GM21717 (cell line): ENCODE data around the gene SELENBP1.

Source experiments
- ATAC-seq: cut with Tn5 transposase; IDR thresholded peaks from one replicate; pipeline ENCODE4 v1.9.1; 2021; ENCODE audit warnings: mild to moderate bottlenecking, moderate library complexity; ENCODE audit not compliant: unreplicated experiment

Gene SELENBP1

GRCh38 chr1:151346082-151346768 is 26.3 kb downstream of the SELENBP1 start:
- ATAC-seq = no peak

DNA sequence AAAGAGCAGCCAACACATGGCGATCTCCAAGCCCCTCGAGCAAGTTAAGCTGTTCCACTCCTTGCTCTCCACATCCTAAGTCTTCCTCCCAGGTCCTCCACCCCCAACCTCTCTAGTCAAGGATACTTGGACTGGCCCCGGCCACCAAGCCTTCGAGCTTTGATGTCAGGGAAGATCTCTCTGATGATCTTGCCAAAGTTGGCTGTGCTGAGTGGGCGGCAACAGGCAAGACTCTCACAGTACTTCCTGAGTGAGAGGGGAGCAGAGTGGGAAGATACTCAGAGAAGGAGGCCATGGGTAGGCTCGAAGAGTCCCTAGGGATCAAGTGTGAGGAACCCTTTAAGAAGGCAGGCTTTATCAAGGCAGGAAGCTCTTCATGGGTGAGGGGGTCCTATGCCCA is 28.2 kb downstream of the SELENBP1 start:
- ATAC-seq = no peak

GRCh38 chr1:151343587-151343986 is 28.9 kb downstream of the SELENBP1 start:
- ATAC-seq = no peak

DNA sequence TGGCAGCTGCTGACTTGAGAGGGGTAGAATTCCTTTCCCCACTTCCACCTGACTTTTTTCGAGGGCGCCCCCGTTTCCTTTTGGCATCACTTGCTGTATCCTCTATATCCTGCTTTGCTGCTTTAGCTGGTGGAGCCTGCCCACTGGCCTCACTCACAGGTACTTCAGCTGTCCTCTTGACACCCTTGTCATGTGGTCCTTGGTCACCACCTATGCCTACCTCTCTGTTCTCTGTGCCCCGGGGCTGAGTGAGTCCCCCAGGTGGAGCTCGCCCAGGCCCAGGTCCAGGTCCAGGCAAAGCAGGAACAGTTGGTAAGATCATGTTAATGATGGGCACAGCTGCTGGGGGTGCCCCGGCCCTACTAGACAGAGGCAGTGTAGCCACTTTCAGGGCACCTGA is 29.9 kb downstream of the SELENBP1 start:
- ATAC-seq = no peak

- ATAC-seq = no peak
These were observed 30.5 kb downstream of the SELENBP1 start for GRCh38 chr1:151342021-151342420.

- ATAC-seq = no peak
These were observed 31.4 kb downstream of the SELENBP1 start for GRCh38 chr1:151340870-151341754.

DNA sequence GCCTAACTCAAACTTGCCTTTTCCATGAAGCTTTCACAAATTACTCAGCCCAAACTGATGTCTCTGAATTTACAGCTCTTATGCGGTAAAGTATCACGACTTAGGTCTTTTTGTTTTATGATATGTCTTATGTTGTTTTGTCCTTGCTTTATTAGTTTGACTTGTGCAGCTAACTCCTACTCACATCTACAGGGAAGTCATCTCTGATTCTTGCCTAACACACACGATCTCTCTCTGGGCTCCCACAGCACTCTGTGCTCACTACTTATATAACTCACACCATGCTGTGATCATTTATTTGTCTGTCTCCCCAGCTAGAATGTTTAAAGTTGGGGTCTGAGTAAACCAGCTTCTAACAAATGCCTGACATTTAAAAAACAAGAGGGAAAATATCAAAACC is 35.9 kb downstream of the SELENBP1 start:
- ATAC-seq = no peak

DNA sequence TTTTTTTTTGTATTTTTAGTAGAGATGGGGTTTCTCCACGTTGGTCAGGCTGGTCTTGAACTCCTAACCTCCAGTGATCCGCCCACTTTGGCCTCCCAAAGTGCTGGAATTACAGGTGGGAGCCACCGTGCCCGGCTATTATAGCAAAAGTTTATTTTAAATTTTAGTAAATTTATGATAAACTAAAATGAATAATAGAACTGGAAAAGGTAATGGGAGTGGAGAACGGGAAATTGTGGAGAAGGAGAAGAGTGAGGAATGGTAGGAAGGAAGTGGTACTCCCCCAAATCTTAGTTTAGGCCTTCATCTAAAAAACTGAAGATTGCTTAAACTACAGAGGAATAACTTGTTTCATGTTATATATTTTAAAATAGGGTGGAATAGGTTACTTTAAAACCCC is 37.7 kb downstream of the SELENBP1 start:
- no peak for ATAC-seq

DNA sequence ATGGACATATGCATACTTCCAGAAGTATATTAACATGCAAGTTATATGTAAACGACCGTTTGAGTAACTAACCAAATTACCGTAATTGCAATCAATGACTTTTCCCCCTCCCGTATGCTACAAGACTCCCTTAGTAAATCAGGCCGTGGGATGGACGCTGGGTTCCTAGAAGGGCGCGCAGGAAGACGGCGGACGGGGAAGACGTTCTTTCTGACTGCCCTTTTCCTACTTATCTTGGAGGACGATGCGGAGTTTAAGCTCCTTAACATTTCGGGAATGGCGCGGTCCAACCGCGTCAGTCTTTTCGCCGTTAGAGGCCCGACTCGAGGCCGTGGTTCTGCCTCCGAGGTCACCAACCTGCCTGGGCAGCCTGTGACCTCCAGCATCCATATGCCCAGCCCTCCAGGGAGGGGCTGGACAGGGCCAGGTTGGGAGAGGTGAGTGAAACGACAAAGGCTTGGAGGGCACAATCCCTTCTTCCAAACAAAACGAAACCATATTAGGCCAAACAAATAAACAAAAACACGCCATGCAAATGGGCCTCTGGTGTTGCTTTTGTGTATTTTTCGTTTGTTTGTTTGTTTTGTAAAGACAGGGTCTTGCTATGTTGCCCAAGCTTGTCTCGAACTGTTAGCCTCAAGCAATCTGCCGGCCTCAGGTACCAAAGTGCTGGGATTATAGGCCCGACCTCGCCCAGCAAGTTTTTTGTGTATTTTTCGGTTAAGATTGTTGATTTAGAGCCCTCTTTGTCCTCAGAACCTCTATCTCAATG is 44.4 kb downstream of the SELENBP1 start:
- peak; percentile 7 for ATAC-seq

DNA sequence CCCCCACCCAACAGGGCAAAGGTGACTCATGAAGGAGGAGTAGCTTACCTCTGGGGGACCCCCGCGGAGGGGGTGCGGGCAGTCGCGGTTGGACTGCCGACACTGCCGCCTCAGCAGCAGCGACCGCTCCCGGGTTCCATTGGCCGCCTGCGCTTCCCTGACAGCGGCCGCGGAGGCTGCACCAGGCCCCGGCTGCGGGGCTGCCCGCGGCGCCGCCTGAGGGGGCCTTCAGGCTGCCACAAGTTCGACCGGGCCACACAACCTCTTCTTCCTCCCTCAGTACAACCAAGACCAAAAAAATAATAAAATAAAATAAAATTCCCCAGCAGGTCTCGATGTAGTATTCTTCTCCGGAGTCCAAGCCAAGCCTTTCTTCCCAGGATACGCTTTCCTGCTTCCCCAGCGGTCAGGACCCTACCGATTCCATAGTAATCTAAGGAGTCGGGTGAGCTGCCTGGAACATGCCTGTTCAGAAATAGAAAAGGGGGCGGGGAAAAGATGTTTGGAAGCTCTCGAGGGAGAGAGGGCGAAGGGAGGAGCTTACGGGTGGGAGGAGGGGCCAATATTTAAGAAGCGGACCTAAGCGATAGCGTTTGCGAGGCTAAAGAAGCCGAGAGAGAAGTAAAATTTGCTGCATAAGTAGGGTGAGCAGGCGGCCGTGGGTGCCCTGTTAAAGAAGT is 45.1 kb downstream of the SELENBP1 start, which contains the start of gene PI4KB:
Gene PI4KB, minus strand, starts transcription at position 194 of the 680 bp plus-strand sequence. CDS start 10,935 bp downstream, outside the sequence.
- peak; percentile 78 for ATAC-seq

DNA sequence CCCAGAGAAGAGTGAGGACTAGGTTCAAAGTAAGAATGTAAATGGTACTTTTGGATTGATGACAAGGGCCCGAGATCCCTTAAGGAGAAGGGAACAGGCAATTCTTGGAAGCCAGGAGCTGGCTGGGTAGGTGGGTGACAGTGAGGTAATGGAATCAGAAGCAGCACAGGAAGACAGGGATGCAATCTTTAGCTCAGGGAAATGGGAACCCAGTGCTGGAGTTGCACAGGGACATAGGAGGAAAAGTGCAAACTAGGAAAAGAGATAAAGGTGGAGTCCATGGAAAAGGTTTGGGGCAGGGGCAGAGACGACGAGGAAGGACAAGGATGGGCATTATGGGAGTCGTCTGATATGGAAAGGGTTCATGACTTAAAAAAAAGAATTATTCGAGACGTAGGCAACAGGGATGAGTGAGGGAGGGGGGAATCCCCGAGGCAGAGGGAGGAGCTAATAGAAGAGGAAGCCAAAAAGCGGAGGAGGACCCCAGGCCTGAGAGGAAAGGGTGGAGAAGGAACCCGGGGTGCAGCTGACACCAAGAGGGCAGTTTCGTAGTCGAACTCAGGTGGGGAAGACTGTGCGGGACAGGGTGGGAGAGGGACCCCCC is 45.8 kb downstream of the SELENBP1 start:
- ATAC-seq = peak; percentile 48

GRCh38 chr1:151325646-151326429 is 46.7 kb downstream of the SELENBP1 start:
- no peak for ATAC-seq

- ATAC-seq = no peak
These were observed 47.3 kb downstream of the SELENBP1 start for GRCh38 chr1:151325231-151325630.

DNA sequence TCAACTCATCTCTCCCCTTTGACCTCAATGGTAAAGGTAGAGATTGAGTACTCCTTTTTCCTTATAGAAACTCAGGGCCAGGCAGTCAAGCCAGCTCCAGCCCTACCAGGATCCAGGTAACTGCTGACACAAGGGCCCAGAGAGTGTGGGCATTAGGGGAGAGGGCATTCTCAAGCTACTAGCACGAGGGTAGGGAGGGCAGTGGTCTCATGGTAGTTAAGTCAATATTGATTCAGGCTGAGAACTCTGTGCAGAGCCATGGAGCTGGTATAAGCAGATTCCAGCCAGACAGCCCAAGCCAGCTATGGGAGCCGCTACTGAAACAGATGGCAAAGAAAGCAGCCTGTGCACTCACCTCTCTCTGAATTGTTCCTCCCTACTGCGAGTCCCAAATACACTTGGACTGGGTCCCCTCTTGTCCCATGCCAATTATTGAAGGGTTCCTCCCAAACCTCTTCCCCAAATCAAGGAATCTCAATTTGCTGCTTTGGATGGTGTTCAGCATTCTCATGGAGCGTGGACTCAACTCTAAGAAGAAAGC is 48.0 kb downstream of the SELENBP1 start:
- ATAC-seq = no peak

- no peak for ATAC-seq
These were observed 53.5 kb downstream of the SELENBP1 start for GRCh38 chr1:151318975-151319374.

GRCh38 chr1:151315565-151316235 is 56.8 kb downstream of the SELENBP1 start:
- no peak for ATAC-seq
